Stimulated activated naive CD8-positive, alpha-beta T cell treated with anti-CD3 and anti-CD28 coated beads, Interleukin-15, Interleukin-2, amounts not matched to agents 100 U/mL and 50 U/mL, for 24 hours (primary cell): ENCODE measurements around the gene KLHL36.
"Not testable (repeated sequence)": the region's sequence is repeated elsewhere in the genome, so short reads cannot be mapped to it uniquely, and the experiment has no call there.

ENCODE experiments used
- ATAC-seq: fragments of 150-1000 bp; cut with Tn5 transposase; one replicate; pipeline ENCODE4 v1.10.0; 2021
- DNase-seq: peaks from one replicate; pipeline ENCODE4 v3.0.0; 2021

The KLHL36 gene

GRCh38 chr16:84616515-84616914 lies 31.8 kb upstream of the KLHL36 start:
- no peak for ATAC-seq
- no peak for DNase-seq

GRCh38 chr16:84617041-84617790 lies 31.1 kb upstream of the KLHL36 start:
- peak; percentile 33 for ATAC-seq

GRCh38 chr16:84617791-84618580 lies 30.3 kb upstream of the KLHL36 start, which contains the start of gene COTL1:
COTL1 (minus strand) TSS chr16:84618078; CDS start chr16:84617914, 164 bp downstream.
- ATAC-seq (peak; percentile 83), DNase-seq (peak; percentile 98)

More at GRCh38 chr16:84617041-84617790, 31.1 kb upstream of the KLHL36 start:
- peak; percentile 63 for DNase-seq

- ATAC-seq (no peak), DNase-seq (no peak)
These were observed 29.5 kb upstream of the KLHL36 start for GRCh38 chr16:84618581-84619460.

GRCh38 chr16:84620913-84621312 lies 27.4 kb upstream of the KLHL36 start:
- not testable (repeated sequence) for DNase-seq, ATAC-seq

- ATAC-seq: no peak
- no peak for DNase-seq
These were observed 22.8 kb upstream of the KLHL36 start for GRCh38 chr16:84625556-84625955.

GRCh38 chr16:84628226-84628731 lies 20.0 kb upstream of the KLHL36 start:
- DNase-seq: no peak
- ATAC-seq: no peak

- peak; percentile 12 for ATAC-seq
- no peak for DNase-seq
These were observed 18.7 kb upstream of the KLHL36 start for GRCh38 chr16:84629580-84629979.

- DNase-seq: no peak
- no peak for ATAC-seq
These were observed 18.3 kb upstream of the KLHL36 start for GRCh38 chr16:84630009-84630408.

GRCh38 chr16:84630446-84631152 lies 17.7 kb upstream of the KLHL36 start:
- peak; percentile 10 for ATAC-seq

GRCh38 chr16:84631153-84631466 lies 17.2 kb upstream of the KLHL36 start:
- no peak for DNase-seq
- peak; percentile 43 for ATAC-seq

More at GRCh38 chr16:84630446-84631152, 17.7 kb upstream of the KLHL36 start:
- no peak for DNase-seq

GRCh38 chr16:84631886-84632285 lies 16.4 kb upstream of the KLHL36 start:
- no peak for DNase-seq
- ATAC-seq: no peak

GRCh38 chr16:84632862-84633261 lies 15.4 kb upstream of the KLHL36 start:
- ATAC-seq, DNase-seq: not testable (repeated sequence)

GRCh38 chr16:84633622-84634021 lies 14.7 kb upstream of the KLHL36 start:
- no peak for DNase-seq
- ATAC-seq: no peak

GRCh38 chr16:84635702-84636101 lies 12.6 kb upstream of the KLHL36 start:
- DNase-seq (no peak), ATAC-seq (no peak)

GRCh38 chr16:84637709-84638108 lies 10.6 kb upstream of the KLHL36 start:
- no peak for ATAC-seq
- DNase-seq: no peak

GRCh38 chr16:84638231-84638806 lies 10.0 kb upstream of the KLHL36 start:
- ATAC-seq: no peak

GRCh38 chr16:84640145-84640544 lies 8.2 kb upstream of the KLHL36 start:
- ATAC-seq (no peak), DNase-seq (no peak)

More at GRCh38 chr16:84638231-84638806, 10.0 kb upstream of the KLHL36 start:
- no peak for DNase-seq

- no peak for DNase-seq
- no peak for ATAC-seq
These were observed 6.5 kb upstream of the KLHL36 start for GRCh38 chr16:84641643-84642358.

GRCh38 chr16:84643180-84643583 lies 5.1 kb upstream of the KLHL36 start:
- no peak for ATAC-seq

More at GRCh38 chr16:84643180-84643583, 5.1 kb upstream of the KLHL36 start:
- no peak for DNase-seq
